A172 (cell line): ENCODE measurements around the gene EGFLAM. TPM values are rescaled to one million over a fixed set of nuclear protein-coding genes. Genes with fewer than 3 reads are reported as not detected.
A peak's percentile ranks its signal among the peaks of the same experiment; 100 is the strongest.

Experiments
- DNase-seq: peaks from one replicate; pipeline ENCODE4 v3.0.0-alpha.2; 2015; ENCODE audit warnings: low spot score
- total RNA-seq: library from RNA; depleted of rRNA; stranded (reverse); fragments of >200 nt; shearing (Covaris generic); gene quantifications from 2 replicates; pipeline ENCODE4 v1.2.3, GENCODE V29; 2014

Gene EGFLAM
- total RNA-seq, 1 experiment from 2014 or later = 0.07 TPM

GRCh38 chr5:38447786-38448185, 189.4 kb downstream of the EGFLAM start:
- DNase-seq = no peak

- DNase-seq = no peak
These were observed 190.4 kb downstream of the EGFLAM start for GRCh38 chr5:38448568-38449350.

- no peak for DNase-seq
These were observed 192.3 kb downstream of the EGFLAM start for GRCh38 chr5:38450627-38451026.

GRCh38 chr5:38451074-38451725, 192.8 kb downstream of the EGFLAM start:
- no peak for DNase-seq

GRCh38 chr5:38452201-38452600, 193.8 kb downstream of the EGFLAM start:
- DNase-seq = no peak

- DNase-seq = no peak
These were observed 195.1 kb downstream of the EGFLAM start for GRCh38 chr5:38453506-38453905.

- no peak for DNase-seq
These were observed 195.6 kb downstream of the EGFLAM start for GRCh38 chr5:38453921-38454320.

GRCh38 chr5:38455796-38456330, 197.5 kb downstream of the EGFLAM start:
- DNase-seq = no peak

GRCh38 chr5:38456657-38457399, 198.5 kb downstream of the EGFLAM start:
- no peak for DNase-seq

- no peak for DNase-seq
These were observed 199.8 kb downstream of the EGFLAM start for GRCh38 chr5:38458174-38458573.

GRCh38 chr5:38462976-38463633, 204.7 kb downstream of the EGFLAM start:
- DNase-seq = peak; percentile 72

- peak; percentile 98 for DNase-seq
These were observed 205.5 kb downstream of the EGFLAM start for GRCh38 chr5:38463634-38464521.

GRCh38 chr5:38465061-38465460, 206.7 kb downstream of the EGFLAM start:
- no peak for DNase-seq

- no peak for DNase-seq
These were observed 207.5 kb downstream of the EGFLAM start for GRCh38 chr5:38465702-38466423.

- DNase-seq = peak; percentile 28
These were observed 208.2 kb downstream of the EGFLAM start for GRCh38 chr5:38466424-38467189.

GRCh38 chr5:38467353-38468040, 209.1 kb downstream of the EGFLAM start:
- DNase-seq = peak; percentile 39

GRCh38 chr5:38468202-38468673, 209.9 kb downstream of the EGFLAM start:
- peak; percentile 98 for DNase-seq

GRCh38 chr5:38468978-38469706, 210.8 kb downstream of the EGFLAM start:
- DNase-seq = no peak
